ENCODE measurements around the gene CRB2.

CRB2 gene

DNA sequence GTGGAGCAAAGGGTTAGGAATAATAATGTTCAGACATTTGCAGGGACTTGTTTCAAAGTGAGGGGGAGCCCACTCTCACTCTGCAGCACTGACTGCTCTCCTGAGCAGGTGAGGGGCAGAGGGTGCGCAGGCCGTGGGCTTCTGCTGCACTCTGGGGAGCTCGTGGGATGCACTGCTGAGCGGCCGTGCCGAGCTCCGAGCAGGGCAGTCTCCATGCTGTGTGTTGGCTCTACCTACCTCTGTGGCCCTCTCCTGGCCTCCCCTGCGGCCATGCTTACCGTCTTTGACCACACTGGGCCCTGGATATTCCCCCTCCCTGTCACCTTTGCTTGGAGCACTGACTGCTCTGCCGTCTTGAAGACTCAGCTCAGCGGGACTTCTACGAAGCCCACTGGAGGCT is 33.7 kb downstream of the CRB2 start (continued):
- TF ChIP-seq, protein P1, sequence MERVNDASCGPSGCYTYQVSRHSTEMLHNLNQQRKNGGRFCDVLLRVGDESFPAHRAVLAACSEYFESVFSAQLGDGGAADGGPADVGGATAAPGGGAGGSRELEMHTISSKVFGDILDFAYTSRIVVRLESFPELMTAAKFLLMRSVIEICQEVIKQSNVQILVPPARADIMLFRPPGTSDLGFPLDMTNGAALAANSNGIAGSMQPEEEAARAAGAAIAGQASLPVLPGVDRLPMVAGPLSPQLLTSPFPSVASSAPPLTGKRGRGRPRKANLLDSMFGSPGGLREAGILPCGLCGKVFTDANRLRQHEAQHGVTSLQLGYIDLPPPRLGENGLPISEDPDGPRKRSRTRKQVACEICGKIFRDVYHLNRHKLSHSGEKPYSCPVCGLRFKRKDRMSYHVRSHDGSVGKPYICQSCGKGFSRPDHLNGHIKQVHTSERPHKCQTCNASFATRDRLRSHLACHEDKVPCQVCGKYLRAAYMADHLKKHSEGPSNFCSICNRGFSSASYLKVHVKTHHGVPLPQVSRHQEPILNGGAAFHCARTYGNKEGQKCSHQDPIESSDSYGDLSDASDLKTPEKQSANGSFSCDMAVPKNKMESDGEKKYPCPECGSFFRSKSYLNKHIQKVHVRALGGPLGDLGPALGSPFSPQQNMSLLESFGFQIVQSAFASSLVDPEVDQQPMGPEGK (CRISPR knock-in tag; IDR thresholded peaks at IDR 0.05; ENCODE audit: borderline replicate concordance): no peak
- TF ChIP-seq TOX (CRISPR knock-in tag; IDR thresholded peaks at IDR 0.05; ENCODE audit: borderline replicate concordance) (no peak), ISL1 (CRISPR knock-in tag; IDR thresholded peaks at IDR 0.05) (no peak), BACH2 (CRISPR knock-in tag; IDR thresholded peaks at IDR 0.05; ENCODE audit: borderline replicate concordance) (no peak), ZFP30 (CRISPR knock-in tag; IDR thresholded peaks at IDR 0.05) (no peak), ZNF8 (CRISPR knock-in tag; IDR thresholded peaks at IDR 0.05) (no peak), GLIS3 (CRISPR knock-in tag; IDR thresholded peaks at IDR 0.05) (no peak)
- TF ChIP-seq, protein P2, sequence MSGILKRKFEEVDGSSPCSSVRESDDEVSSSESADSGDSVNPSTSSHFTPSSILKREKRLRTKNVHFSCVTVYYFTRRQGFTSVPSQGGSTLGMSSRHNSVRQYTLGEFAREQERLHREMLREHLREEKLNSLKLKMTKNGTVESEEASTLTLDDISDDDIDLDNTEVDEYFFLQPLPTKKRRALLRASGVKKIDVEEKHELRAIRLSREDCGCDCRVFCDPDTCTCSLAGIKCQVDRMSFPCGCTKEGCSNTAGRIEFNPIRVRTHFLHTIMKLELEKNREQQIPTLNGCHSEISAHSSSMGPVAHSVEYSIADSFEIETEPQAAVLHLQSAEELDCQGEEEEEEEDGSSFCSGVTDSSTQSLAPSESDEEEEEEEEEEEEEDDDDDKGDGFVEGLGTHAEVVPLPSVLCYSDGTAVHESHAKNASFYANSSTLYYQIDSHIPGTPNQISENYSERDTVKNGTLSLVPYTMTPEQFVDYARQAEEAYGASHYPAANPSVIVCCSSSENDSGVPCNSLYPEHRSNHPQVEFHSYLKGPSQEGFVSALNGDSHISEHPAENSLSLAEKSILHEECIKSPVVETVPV (CRISPR knock-in tag; IDR thresholded peaks at IDR 0.05): no peak

- ATAC-seq: no peak
- TF ChIP-seq GLIS3 (CRISPR knock-in tag; IDR thresholded peaks at IDR 0.05) (no peak), TOX (CRISPR knock-in tag; IDR thresholded peaks at IDR 0.05; ENCODE audit: borderline replicate concordance) (no peak), CREB5 (CRISPR knock-in tag; IDR thresholded peaks at IDR 0.05; ENCODE audit: low read depth) (no peak)
These were observed 34.5 kb downstream of the CRB2 start for GRCh38 chr9:123390337-123391135.

DNA sequence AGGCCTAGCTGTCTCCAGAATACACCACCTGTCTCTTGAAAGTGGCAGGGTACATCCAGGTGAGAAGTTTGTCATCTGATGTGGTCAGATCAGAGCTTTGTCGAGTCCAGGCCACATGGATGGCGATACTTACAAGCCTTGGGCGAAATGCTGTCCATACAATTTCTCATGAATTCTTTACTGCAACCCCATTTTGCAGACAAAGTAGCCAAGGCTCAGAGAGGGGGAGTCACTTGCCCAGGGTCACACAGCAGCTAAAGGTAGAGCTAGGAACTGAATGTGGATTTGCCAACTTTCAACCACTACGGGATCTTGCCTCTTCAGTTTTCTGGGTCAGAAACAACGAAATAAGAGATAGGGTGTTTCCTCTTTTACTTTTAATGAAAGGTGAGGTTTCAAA is 35.2 kb downstream of the CRB2 start:
- TF ChIP-seq, protein P1 (CRISPR knock-in tag; IDR thresholded peaks at IDR 0.05; ENCODE audit: borderline replicate concordance): no peak
- TF ChIP-seq GLIS3 (CRISPR knock-in tag; IDR thresholded peaks at IDR 0.05) (no peak), ESRRG (CRISPR knock-in tag; IDR thresholded peaks at IDR 0.05) (no peak), BACH2 (CRISPR knock-in tag; IDR thresholded peaks at IDR 0.05; ENCODE audit: borderline replicate concordance) (no peak), ZNF565 (CRISPR knock-in tag; conservative IDR thresholded peaks at IDR 0.05; ENCODE audit: low read depth) (no peak), ZNF70 (CRISPR knock-in tag; IDR thresholded peaks at IDR 0.05) (no peak), TCF4 (CRISPR knock-in tag; IDR thresholded peaks at IDR 0.05; ENCODE audit: borderline replicate concordance) (no peak), PPARA (CRISPR knock-in tag; IDR thresholded peaks at IDR 0.05; ENCODE audit: borderline replicate concordance) (no peak), RARB (CRISPR knock-in tag; IDR thresholded peaks at IDR 0.05) (no peak), ZC3H10 (CRISPR knock-in tag; IDR thresholded peaks at IDR 0.05) (no peak), ZNF8 (CRISPR knock-in tag; IDR thresholded peaks at IDR 0.05) (no peak), CSDC2 (CRISPR knock-in tag; IDR thresholded peaks at IDR 0.05) (no peak), ZFP3 (CRISPR knock-in tag; IDR thresholded peaks at IDR 0.05) (no peak), SNAI2 (CRISPR knock-in tag; IDR thresholded peaks at IDR 0.05) (no peak), ZFP30 (CRISPR knock-in tag; IDR thresholded peaks at IDR 0.05) (no peak), CREB5 (CRISPR knock-in tag; IDR thresholded peaks at IDR 0.05; ENCODE audit: low read depth) (no peak), ARNTL (CRISPR knock-in tag; IDR thresholded peaks at IDR 0.05; ENCODE audit: borderline replicate concordance, low read depth) (no peak)
- TF ChIP-seq, protein P3, sequence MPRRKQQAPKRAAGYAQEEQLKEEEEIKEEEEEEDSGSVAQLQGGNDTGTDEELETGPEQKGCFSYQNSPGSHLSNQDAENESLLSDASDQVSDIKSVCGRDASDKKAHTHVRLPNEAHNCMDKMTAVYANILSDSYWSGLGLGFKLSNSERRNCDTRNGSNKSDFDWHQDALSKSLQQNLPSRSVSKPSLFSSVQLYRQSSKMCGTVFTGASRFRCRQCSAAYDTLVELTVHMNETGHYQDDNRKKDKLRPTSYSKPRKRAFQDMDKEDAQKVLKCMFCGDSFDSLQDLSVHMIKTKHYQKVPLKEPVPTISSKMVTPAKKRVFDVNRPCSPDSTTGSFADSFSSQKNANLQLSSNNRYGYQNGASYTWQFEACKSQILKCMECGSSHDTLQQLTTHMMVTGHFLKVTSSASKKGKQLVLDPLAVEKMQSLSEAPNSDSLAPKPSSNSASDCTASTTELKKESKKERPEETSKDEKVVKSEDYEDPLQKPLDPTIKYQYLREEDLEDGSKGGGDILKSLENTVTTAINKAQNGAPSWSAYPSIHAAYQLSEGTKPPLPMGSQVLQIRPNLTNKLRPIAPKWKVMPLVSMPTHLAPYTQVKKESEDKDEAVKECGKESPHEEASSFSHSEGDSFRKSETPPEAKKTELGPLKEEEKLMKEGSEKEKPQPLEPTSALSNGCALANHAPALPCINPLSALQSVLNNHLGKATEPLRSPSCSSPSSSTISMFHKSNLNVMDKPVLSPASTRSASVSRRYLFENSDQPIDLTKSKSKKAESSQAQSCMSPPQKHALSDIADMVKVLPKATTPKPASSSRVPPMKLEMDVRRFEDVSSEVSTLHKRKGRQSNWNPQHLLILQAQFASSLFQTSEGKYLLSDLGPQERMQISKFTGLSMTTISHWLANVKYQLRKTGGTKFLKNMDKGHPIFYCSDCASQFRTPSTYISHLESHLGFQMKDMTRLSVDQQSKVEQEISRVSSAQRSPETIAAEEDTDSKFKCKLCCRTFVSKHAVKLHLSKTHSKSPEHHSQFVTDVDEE (CRISPR knock-in tag; IDR thresholded peaks at IDR 0.05): no peak
- no peak for ATAC-seq
